BJ (cell line): ENCODE results near the gene IREB2. TPM values are rescaled to one million over a fixed set of nuclear protein-coding genes. Genes with fewer than 3 reads are reported as not detected.
A peak's percentile ranks its signal among the peaks of the same experiment; 100 is the strongest.

Experiments used
- CTCF ChIA-PET: fragments of 350-600 bp; formaldehyde crosslinking; extraction: SDS; loops from one replicate; lab custom pipeline; 2021; ENCODE audit warnings: antibody characterized with exemption, inconsistent platforms; lab: Yijun Ruan, JAX
- POLR2A ChIA-PET: fragments of 300-600 bp; sonication (Branson Sonifier 250); formaldehyde crosslinking; extraction: SDS; loops from one replicate; lab custom pipeline; 2021; ENCODE audit warnings: antibody characterized with exemption; lab: Charles Lee
- DNase-seq: peaks from one replicate; pipeline ENCODE4 v3.0.0-alpha.2; 2011; ENCODE audit warnings: low read depth
- H3K27me3 ChIP-seq: 2 replicates; pipeline ENCODE4 v1.6.0; 2011; ENCODE audit warnings: low read length; ENCODE audit not compliant: control insufficient read depth, insufficient read depth
- H3K36me3 ChIP-seq: 2 replicates; pipeline ENCODE4 v1.5.1; 2011; ENCODE audit warnings: low read length; ENCODE audit not compliant: control insufficient read depth, insufficient read depth
- H3K4me3 ChIP-seq: 2 replicates; pipeline ENCODE4 v1.5.1; 2011; ENCODE audit warnings: low read depth, mild to moderate bottlenecking, control low read depth, low read length
- CTCF ChIP-seq: IDR thresholded peaks from 2 replicates; pipeline ENCODE4 v1.5.1; 2011; ENCODE audit warnings: low read depth, mild to moderate bottlenecking, control low read depth, inconsistent platforms, low read length, moderate library complexity; ENCODE audit not compliant: insufficient read depth
- polyA plus RNA-seq: library from polyadenylated mRNA; depleted of rRNA; stranded (reverse); fragments of >200 nt; gene quantifications from 2 replicates; pipeline ENCODE4 v1.2.3, GENCODE V29; 2011

The IREB2 gene
- polyA plus RNA-seq, 1 experiment = 11.1 TPM

GRCh38 chr15:78394981-78395616, 42.9 kb upstream of the IREB2 start:
- no peak for DNase-seq
- Histone ChIP-seq H3K36me3 (no peaks in the 10 kb centered on the region), H3K4me3 (no peak overlapping the region), H3K27me3 (no peaks in the 10 kb centered on the region)
- no peak for TF ChIP-seq CTCF
- POLR2A ChIA-PET = no interaction called here
- CTCF ChIA-PET = interaction anchor here (1.3 to 7.4 kb wide), 5 partner anchors 8 to 86 kb away, joined by 5 to 57 read pairs (median 37); no protein-coding TSS in a partner anchor

GRCh38 chr15:78396186-78396814, 41.7 kb upstream of the IREB2 start:
- Histone ChIP-seq H3K4me3 (no peak overlapping the region), H3K36me3 (no peaks in the 10 kb centered on the region), H3K27me3 (no peaks in the 10 kb centered on the region; the same call in 1 of the 2 replicates)
- DNase-seq = no peak
- ChIA-PET CTCF (interaction anchor here (1.4 to 7.4 kb wide), 10 partner anchors 10 to 87 kb away, joined by 4 to 57 read pairs (median 6); no protein-coding TSS in a partner anchor), POLR2A (interaction anchor here (0.6 kb wide), 2 partner anchors 348 to 466 kb away, joined by 4 to 11 read pairs; no protein-coding TSS in a partner anchor)
- TF ChIP-seq CTCF = no peak

DNA sequence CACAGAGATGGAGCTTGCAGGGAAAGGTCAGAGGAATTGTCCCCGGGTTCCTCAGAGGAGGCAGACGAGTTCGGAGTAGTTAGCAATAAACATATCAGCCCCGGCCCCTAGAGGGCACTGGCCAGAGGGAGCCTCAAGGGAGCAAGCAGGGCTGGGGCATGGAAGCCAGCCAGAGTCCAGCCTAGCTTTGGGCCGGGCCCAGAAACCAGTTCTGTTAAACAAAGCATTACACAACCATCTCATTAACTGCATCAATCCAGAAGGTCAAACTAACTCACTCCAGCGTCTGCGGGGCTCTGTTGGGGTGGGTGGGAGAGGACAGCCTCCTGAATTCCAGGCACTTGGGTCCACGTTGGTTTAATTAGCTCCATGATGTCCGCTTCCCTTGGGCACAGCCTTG, 41.0 kb upstream of the IREB2 start:
- POLR2A ChIA-PET = interaction anchor here (0.6 kb wide), 2 partner anchors 349 to 466 kb away, joined by 4 to 11 read pairs; no protein-coding TSS in a partner anchor
- CTCF ChIA-PET = interaction anchor here (1.1 to 7.4 kb wide), 11 partner anchors 10 to 88 kb away, joined by 3 to 57 read pairs (median 6); no protein-coding TSS in a partner anchor
- no peaks in the 10 kb centered on the region; the same call in 1 of the 2 replicates for H3K27me3 ChIP-seq
- DNase-seq = no peak
- peak; percentile 76 for TF ChIP-seq CTCF
- no peaks in the 10 kb centered on the region for H3K36me3 ChIP-seq
- H3K4me3 ChIP-seq = no peak overlapping the region

GRCh38 chr15:78397382-78397781, 40.6 kb upstream of the IREB2 start:
- no peak for DNase-seq
- no peak overlapping the region for H3K4me3 ChIP-seq
- H3K36me3 ChIP-seq = no peaks in the 10 kb centered on the region
- no peak for TF ChIP-seq CTCF
- H3K27me3 ChIP-seq = no peaks in the 10 kb centered on the region; the same call in 1 of the 2 replicates
- ChIA-PET POLR2A (no interaction called here), CTCF (interaction anchor here (1.1 to 7.4 kb wide), 11 partner anchors 10 to 88 kb away, joined by 3 to 57 read pairs (median 6); no protein-coding TSS in a partner anchor)
